ENCODE data around the gene BASP1.
"Not testable (repeated sequence)": the region's sequence is repeated elsewhere in the genome, so short reads cannot be mapped to it uniquely, and the experiment has no call there.

The BASP1 gene

DNA sequence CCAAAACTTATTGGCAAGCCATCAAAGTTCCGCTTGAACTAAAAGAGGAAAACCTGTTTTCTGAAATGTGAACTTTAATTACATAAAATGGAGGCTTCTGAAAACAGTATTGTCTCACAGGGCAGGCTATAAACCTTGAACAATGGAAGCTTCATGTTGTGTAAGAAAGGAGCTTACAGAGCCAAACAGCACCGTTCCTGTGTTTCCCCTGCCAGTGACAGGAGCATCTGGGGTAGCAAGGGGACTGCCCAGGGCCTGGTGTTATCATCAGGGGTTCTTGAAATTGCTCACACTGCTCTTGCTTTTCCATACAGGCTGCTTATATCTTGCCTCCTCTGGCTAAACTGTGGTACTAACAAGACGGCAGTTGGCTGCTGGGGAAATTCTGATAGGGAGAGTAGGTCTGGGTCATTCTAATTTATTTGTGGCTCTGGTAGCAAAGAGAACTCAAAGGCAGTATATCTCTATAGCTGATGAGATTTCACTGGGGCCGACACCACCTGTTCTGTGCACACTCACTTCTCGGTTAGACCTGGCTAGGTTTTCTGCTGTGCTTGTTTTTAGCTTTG lies 40.4 kb downstream of the BASP1 start:
- DNase-seq = no peak

DNA sequence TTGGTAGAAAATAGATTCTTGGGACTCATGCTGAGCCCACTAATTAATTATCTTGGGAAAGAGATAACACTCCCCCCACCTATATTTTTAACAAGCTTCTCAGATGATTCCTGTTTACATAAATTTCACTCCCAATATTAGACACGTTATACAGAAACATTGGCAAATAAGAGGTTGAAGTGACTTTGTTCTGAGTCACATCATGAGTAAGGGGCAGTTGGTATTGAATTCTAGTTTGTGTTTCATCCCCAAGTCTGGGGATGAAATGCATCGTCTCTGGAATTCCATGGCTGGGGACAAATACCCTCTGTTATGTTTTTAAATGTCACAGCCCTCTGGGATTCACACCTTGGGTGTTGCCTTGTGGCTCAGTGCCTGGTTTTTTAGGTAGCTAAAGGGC lies 41.0 kb downstream of the BASP1 start:
- DNase-seq = no peak

DNA sequence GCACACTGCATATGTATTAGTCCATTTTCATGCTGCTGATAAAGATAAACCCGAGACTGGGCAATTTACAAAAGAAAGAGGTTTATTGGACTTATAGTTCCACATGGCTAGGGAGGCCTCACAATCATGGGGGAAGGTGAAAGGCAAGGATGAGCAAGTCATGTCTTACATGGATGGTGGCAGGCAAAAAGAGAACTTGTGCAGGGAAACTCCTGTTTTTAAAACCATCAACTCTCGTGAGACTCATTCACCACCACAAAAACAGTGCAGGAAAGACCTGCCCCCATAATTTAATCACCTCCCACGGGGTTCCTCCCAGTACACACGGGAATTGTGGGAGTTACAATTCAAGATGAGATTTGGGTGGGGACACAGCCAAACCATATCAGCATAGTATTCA lies 41.6 kb downstream of the BASP1 start:
- DNase-seq = not testable (repeated sequence)

DNA sequence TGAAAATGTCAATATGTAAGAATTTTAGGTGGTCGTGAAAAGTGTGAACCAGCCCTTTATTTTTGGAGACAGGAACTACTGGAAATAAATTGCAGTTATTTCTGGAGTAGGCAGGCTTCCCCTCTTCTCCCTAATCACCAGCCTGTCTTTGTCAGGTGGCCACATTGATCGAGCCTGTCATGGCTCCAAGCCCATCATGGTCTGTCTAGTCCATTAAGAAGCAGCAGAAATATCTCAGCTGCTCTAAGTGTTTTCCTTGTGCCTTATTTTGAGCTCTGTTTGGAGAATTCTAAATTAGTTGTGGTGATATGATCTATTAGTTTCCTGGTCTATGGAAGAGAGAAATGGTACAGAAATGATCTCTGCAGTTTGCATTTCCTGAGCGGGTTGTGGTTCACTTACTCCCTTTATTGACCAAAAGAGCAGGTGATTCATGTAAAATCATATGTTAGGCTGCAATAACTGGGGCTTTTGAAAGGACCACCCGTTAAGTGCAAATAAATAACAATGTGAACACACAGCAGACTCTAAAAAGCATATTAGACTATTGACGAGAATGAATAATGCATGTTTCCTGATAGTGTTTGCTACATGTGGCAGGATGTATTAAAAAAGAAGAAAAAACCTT lies 42.3 kb downstream of the BASP1 start:
- no peak for DNase-seq

- no peak for DNase-seq
Observed at GRCh38 chr5:17260549-17260948, 43.1 kb downstream of the BASP1 start.

DNA sequence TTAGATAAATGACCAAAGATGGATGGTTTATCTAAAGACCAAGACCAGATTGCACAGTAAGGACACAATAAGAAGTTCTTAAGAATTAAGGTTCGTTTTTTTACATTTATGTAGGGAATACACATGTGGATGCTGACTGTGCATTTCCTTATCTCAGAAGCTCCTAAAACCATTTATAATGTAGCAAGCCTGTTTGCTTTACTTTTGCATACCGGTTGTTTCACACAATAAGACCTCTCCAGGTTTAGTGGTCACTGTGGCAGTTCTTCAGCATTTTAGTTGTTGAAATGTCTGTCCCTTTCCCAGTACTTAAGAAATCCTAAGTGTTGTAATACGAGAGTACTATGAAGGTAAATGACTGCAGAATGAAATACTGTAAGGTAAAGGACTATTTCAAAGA lies 43.6 kb downstream of the BASP1 start:
- DNase-seq = no peak

GRCh38 chr5:17265041-17265440 lies 47.6 kb downstream of the BASP1 start:
- DNase-seq = no peak

- DNase-seq = no peak
Observed at GRCh38 chr5:17267106-17267505, 49.7 kb downstream of the BASP1 start.

- DNase-seq = no peak
Observed at GRCh38 chr5:17269201-17269600, 51.8 kb downstream of the BASP1 start.

DNA sequence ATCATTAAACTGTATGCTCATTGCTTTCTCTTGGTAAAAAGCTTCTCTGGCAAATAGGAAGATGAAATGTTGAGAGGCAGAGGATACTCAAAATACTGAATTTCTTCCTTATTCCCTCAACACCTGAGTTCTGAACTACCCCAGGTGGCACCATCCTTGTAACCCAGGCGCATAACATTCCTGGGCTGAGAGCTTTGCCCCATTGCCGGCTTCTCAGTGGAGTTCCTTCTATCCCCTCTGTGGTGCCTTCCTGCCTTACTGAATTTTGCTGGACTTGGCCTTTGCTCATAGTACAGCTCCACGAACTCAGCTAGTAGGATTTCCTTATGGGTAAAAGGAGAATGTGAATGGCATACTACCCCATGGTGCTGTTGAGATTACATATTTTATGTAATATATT lies 54.7 kb downstream of the BASP1 start:
- DNase-seq = no peak

DNA sequence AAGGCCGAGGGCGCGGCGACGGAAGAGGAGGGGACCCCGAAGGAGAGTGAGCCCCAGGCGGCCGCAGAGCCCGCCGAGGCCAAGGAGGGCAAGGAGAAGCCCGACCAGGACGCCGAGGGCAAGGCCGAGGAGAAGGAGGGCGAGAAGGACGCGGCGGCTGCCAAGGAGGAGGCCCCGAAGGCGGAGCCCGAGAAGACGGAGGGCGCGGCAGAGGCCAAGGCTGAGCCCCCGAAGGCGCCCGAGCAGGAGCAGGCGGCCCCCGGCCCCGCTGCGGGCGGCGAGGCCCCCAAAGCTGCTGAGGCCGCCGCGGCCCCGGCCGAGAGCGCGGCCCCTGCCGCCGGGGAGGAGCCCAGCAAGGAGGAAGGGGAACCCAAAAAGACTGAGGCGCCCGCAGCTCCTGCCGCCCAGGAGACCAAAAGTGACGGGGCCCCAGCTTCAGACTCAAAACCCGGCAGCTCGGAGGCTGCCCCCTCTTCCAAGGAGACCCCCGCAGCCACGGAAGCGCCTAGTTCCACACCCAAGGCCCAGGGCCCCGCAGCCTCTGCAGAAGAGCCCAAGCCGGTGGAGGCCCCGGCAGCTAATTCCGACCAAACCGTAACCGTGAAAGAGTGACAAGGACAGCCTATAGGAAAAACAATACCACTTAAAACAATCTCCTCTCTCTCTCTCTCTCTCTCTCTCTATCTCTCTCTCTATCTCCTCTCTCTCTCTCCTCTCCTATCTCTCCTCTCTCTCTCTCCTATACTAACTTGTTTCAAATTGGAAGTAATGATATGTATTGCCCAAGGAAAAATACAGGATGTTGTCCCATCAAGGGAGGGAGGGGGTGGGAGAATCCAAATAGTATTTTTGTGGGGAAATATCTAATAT lies 58.1 kb downstream of the BASP1 start:
- DNase-seq = no peak

- DNase-seq = no peak
Observed at GRCh38 chr5:17276445-17276844, 59.0 kb downstream of the BASP1 start.

DNA sequence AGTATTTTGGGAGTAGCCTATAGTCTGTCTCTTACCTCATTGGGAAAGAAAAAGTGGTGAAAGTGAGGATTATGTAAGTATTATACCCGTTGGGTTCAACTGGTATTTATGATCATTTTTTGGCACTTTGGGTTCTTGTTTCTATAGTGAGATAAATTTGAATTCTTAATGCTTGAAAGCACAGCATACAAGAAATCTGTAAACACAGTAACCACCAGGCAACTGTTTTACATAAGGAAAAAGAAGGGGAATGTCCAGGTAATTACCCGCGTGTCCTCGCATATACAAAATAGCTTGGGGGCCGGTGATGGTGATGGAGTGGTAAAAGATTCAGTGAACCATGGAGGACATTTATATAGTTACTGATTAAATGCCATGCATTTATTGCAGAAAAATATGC lies 60.5 kb downstream of the BASP1 start:
- no peak for DNase-seq

DNA sequence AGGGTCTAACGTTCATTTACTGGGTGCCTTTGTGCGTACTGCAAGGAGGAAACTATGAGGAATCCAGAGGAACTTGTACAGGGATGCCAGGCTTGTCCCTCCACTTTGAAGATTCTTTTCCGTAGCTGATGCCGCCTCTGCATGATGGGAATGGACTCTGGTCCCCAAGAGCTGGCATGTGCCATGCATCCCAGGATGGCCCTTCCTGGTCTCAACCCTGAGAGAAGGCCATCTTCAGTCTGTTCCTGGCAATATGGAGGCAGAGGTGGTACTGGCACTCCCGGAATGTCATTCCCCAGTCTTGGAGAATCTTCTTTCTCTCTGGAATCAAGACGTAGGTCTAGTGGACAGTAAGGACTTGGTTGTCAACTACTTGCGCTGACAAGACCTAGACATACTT lies 61.5 kb downstream of the BASP1 start:
- DNase-seq = no peak

GRCh38 chr5:17279487-17279886 lies 62.1 kb downstream of the BASP1 start:
- DNase-seq = no peak

- no peak for DNase-seq
Observed at GRCh38 chr5:17282283-17283120, 65.1 kb downstream of the BASP1 start.

- no peak for DNase-seq
Observed at GRCh38 chr5:17283121-17283415, 65.6 kb downstream of the BASP1 start.

GRCh38 chr5:17287501-17288155 lies 70.2 kb downstream of the BASP1 start:
- no peak for DNase-seq

DNA sequence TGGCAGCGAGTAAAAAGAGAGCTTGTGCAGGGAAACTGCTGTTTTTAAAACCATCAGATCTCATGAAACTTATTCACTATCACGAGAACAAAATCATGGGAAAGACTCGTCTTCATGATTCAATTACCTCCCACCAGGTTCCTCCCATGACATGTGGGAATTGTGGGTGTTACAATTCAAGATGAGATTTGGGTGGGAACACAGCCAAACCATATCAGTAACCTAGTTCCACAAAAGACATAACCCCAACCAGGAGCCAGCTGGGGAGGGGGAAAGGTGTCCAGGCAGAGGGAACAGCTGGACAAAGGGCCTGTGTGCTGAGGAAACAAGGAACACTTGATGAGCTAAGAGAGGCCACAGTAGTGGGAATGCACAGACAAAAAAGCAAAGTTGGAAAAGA lies 71.1 kb downstream of the BASP1 start:
- DNase-seq = no peak

- DNase-seq = no peak
Observed at GRCh38 chr5:17289681-17290539, 72.5 kb downstream of the BASP1 start.

DNA sequence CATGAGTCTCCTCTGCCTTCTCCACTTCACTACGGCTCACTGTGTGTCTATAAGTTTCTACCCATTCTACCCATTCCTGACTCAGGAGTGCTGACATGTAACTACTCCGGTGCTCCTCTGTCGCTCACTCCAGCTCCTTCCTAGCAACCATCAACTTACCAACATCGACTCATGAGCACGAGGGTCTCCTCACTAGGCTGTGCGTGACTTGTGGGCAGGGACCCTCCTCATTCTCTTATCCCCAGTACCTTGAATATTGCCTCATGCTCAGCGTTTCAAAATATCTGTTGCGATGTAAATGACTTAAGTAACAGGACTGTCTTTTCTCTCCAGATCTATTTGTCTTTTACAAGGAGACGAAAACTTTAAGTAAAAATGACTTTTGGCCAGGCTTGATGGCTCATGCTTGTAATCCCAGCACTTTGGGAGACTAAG lies 73.1 kb downstream of the BASP1 start:
- no peak for DNase-seq

GRCh38 chr5:17292434-17293015 lies 75.1 kb downstream of the BASP1 start:
- DNase-seq = no peak
